HG03103 (cell line): ENCODE data around the gene TMPRSS3.

Source experiments
- ATAC-seq: cut with Tn5 transposase; IDR thresholded peaks from one replicate; pipeline ENCODE4 v1.9.1; 2021; ENCODE audit warnings: low read depth; ENCODE audit not compliant: unreplicated experiment

Gene TMPRSS3

DNA sequence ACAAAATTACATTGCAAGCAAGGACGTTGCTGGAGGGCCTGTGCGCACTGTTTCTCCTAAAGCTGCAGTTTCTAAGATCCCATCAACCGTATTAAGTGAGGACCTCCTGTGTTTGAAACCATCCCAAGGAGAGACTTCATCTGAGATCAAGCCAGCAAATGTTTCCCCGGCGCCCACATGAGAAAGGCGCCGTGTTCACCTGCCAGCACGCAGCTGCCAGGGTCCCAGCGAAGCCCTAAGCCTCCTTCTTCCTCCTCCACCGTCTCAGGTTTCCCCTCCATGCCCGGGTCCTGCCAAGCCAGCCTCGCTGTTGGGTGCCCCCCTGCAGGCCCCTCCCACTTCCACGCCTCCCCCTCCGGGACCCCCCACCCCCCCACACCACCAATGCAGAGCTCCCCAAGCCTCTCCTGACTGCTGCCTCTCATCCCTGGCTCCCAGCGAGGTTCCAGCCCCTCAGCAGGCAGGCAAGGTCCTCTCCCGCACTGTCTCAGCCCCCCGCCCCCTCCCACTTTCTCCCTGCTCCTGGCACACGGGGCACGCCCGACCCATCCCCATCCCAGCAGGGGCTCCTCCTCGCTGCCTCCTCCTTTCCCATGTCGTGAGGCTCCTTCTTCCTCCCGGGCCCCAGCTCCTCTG lies 20.9 kb downstream of the TMPRSS3 start:
- ATAC-seq = no peak

DNA sequence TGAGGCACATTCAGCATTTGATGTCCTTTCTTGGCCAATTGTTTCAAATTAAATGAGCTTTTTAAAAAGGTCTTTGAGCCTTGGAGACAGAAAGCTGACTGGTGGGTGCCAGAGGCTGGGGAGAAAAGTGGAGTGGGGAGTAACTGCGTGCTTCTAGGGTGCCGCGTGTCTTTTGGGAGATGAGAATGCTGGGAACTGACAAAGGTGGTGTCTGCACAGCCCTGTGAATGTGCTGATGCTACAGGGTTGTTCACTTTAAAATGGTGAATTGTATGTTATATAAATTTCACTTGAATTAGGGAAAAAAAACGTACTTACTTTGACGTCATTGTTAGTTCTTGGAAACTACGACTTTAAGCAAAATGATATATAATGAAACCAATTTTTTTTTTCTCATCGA lies 21.4 kb downstream of the TMPRSS3 start:
- ATAC-seq = no peak

DNA sequence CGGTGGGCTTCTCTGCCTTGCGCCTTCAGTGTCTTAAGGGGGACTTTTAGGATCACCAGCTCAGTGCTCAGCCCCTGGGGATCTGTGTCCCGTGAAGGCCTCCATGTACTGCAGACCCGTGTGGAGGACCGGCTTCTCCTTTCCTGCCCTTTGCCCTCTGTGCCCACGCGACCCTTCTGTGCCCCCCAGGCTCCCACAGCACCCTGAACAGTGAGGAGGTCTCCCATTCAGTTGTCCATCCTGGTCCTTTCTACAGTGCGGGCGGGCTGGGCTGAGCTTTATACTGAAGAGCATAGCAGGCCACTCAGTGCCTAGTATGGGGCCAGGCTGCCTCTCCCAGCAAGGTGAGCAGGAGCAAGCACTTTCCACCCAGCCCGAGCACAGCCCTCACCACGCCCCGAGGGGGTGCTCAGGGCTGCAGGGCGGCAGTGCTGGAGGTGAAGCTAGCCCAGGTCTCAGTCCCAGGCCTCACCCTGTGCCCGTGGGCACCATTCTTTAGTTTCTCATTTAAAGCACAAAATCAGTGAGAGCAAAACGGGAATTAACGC lies 21.9 kb downstream of the TMPRSS3 start:
- no peak for ATAC-seq

DNA sequence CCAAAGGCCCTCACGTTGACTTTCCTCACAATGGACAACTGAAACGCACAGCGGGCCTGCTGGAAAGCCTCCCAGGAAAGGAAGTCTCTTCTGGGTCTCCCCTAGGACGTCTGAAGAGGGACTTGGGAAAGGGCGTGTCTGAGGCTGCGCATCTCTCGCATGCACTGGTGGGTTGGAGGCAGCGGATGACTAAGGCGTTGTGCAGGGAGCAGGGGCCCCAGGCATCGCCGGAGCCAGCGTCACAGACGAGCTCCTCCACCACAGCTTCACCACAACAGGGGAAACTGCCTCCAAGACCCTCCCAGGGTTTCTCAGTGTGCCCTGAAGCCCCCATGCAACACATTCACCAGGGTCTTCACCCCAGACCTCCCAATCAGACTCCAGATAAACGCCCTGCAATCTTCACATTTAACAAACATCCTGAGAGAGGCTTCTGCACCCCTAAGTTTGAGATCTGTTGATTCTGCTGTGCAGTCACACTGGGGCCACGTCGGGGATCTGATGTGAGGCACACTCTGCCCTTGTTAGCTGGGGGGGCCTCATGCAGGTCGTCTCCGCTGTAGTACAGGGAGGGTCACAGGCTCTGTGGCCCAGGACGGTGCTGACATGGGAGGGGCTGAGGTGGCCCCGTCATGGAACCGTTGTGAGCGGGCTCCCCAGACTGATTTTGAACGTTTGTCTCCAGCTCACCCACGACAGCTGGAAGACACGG lies 22.5 kb downstream of the TMPRSS3 start:
- ATAC-seq = no peak

DNA sequence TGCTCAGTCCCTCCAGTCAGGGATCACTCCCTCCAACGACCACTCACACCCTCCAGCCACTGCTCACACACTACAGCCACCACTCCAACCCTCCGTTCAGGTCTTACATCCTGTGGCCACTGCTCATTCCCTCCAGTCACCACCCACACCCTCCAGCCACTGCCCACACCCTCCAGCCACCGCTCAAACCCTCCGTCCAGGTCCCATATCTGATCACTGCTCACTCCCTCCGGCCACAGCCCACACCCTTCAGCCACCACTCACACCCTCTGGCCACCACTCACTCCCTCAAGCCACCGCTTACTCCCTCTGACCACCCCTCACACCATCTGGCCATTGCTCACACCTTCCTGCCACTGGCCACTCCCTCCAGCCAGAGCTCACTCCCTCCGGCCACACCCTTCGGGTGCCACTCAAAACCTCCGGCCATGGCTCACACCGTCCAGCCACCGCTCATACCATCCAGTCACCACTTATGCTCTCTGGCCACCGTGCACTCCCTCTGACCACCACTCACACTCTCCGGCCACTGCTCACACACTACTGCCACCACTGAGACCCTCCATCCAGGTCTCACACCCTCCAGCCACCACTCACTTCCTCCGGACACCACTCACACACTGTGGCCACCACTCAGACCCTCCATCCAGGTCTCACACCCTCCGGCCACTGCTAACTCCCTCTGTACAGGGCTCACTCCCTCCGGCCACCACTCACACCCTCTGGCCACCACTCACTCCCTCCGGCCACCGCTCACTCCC lies 24.8 kb downstream of the TMPRSS3 start:
- no peak for ATAC-seq

DNA sequence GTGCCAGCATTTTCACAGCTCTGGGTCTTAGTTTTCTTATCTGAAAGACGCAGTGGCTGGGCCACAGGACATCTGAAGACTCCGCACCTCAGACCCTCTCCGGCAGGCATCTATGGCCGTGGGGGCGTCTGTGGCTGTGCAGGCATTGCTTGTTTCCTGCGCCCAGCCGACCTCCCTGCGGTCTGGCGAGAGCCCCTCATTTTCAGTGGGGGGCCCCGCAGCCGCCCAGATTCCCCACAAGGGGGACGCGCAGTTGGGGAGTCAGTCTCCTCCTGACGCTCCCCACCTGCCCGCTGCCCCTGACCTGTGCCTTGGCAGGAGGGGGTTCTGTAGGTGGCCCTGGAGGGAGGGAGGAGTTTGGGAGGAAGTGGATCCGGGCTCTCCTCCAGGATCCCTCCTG lies 26.0 kb downstream of the TMPRSS3 start:
- ATAC-seq = no peak

DNA sequence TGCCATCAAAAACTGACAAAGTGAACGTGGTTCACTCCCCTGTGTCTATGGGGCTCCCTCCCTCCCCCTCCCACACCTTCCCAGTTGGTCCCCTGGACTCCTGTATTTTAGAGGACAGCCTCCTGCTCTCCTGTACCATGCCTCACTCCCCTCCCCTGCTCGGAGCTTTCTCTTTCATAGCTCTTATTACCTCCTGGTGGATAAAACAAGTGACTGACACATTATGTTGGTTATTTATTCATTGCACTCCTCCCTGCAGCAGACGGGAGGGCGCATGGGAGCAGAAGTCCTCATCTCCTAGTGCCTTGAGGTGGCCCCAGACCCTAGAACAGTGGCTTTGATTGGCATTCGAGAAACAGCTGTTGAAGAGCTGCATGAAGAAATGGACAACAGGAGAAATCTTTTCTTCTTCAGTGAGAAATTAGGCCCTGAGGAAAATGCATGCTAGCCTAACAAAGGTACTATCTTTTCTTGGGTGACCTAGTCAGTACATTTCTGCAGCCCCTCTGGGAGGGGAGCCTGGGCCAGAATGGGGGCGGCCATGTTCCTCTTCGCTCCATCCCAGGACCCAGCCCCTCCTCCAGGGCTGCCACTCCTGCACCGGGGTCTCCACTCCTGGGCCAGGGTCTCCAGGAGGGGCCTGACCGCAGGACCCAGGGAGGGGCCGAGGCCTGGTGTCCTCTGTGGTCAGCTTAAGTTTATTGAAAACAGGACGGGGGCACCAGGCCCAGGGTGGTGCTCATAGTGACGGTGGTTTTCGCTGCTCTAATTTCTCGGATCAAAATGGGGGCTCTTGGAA lies 28.3 kb downstream of the TMPRSS3 start:
- no peak for ATAC-seq

DNA sequence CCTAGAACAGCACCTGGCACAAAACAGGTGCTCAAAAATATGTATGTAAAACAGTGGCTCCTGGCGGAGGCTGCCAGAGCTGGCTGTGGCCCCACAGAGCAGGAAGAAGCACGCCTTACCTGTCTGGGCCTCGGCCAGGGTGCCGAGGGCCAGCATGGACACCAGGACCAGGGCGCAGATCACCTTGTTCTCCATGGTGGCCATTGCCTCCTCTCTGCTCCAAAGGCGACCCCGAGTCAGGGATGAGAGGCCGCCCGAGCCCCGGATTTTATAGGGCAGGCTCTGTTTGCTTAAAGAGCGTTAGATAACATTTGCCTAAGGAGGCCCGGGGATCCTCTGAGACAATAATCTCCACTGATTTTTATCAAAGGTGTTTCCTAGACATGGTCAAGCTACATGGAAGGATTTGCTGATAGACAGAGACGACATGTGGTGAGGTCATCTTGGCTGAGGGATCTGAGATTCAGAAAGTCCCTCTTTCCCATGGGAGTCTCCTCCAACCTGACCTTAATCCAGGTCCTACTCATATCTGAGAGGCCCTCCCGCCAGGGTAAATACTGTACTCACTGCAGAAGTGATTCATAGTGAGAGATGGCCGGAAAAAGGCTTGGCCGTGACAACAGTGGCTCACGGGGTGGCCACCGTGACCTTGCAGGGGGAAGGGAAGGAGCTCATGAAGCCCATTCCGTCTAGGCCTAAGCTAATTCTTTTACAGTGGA lies 29.4 kb downstream of the TMPRSS3 start, which contains the start of gene TFF1:
Gene TFF1, minus strand, starts transcription at position 244 of the 719 bp plus-strand sequence. Its CDS starts 40 bp downstream, at position 204.
- ATAC-seq = no peak

DNA sequence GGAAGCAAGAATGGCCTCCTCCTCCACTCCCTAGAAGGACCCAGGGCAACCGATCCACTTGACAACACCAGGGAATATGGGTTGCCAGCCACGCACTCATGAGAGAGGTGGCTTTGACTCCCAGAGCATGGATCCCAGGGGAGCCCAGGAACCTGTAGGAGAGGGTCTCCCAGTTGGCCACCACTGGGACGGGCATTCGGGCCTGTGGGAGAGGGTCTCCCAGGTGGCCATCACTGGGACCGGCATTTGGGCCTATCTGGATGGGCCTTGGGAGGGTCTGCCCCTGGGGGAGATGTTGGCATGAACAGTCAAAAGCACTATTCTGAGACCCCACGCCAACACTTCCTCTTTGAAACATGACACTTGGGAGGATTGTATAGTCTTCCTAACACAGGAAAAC lies 30.1 kb downstream of the TMPRSS3 start:
- ATAC-seq = no peak

DNA sequence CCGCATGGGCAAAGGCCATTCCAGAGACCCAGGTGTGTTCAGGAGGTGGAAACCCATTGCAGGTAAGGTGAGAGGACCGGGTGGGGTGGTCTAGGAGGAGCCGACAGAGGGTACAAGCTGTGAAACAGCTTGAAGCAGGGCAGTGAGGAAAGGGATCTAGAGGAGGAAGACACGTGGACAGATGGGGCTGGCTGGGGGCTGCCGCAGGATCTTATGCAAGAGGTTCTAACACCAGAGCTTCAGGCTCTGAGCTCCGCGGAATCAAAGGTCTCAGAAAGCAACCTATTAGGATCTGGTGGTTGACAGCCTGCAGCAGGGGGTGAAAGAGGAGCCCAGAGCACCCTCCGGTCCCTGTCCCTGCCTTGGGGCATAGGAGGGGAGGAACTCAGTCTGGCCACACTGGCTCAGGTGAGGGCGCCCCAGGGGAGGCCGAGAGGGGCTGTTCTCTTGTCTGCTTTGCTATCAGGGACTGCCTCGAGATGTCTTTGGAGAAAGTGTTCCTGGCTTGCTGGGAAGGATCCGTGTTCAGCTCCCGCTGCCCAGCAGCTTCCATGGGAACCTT lies 31.5 kb downstream of the TMPRSS3 start:
- ATAC-seq = no peak

DNA sequence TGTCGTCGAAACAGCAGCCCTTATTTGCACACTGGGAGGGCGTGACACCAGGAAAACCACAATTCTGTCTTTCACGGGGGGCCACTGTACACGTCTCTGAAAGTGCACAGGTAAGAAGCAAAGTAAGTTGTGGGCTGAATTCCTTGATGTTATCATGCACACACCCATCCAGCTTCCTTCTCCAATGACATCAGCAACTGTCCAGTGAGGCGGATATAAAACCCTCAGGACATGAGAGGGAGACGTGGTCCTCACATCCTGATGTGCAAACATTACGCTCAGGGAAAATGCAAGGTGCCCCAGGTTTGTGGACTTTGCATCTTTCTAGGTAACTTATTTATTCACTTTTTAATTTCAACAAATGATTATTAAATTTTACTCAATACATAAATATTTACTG lies 32.5 kb downstream of the TMPRSS3 start:
- ATAC-seq = no peak

DNA sequence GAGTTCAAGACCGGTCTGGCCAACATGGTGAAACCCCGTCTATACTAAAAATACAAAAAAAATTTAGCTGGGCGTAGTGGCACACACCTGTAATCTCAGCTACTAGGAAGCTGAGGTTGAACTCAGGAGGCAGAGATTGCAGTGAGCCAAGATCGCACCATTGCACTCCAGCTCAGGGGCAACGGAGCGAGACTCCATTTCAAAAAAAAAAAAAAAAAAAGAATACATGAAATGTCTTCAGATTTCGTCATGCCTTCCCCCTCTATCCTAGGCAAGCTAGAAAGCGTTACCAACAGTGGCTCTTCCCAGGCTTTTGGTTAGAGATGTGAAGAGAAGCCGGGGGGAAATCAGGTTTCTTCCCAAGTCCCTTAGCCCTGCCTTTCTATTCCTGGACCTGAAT lies 33.2 kb downstream of the TMPRSS3 start:
- no peak for ATAC-seq

DNA sequence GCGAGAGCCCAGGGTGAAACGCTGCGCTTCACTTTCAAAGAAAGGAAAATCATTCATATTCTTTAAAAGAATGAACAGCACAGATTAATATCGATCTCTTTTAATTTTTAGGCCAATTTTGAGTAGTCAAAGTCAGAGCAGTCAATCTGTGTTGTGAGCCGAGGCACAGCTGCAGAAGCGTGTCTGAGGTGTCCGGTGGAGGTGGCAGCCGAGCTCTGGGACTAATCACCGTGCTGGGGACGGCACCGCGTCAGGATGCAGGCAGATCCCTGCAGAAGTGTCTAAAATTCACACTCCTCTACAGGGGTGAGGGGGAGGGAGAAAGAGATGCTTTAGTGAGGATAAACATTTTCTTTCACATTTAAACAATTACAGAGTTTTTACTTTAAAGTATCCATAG lies 33.7 kb downstream of the TMPRSS3 start:
- no peak for ATAC-seq

DNA sequence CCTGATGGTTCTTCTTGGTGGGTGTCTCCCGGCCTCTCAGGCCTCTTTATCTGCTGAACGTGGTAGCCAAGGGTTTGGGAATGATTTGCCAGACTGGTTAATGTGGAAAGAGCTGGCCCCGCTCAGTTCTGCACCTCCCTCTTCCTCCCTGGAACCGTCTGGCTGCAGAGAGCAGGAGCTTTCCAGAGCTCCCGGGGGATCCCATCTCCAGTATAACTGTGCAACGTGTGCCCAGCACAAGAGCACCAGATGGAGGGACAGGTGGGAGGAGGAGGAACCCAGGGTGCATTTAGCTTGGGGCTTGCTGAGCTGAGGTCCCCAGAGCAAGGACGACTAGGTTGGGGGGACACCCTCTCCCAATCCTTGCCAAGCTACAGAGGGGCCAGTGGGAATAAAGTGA lies 34.6 kb downstream of the TMPRSS3 start:
- no peak for ATAC-seq

DNA sequence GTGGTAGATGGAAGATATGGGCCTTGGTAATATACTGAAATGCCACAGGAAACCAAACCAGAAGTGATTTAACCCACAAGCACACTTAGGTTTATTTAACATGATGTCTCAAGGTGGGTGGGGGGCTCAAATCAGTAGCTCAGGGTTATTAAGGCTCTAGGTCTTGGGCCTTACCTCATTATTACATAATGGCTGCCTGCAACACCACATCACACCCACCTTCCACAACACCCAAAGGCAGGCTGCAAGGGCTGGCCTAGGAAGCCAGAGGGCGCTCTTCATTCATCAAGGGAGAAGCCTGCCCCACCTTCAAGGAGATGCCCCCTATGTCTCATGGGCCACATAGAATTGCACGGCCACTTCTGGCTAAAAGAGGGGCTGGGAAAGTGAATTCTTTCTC lies 35.5 kb downstream of the TMPRSS3 start:
- no peak for ATAC-seq

DNA sequence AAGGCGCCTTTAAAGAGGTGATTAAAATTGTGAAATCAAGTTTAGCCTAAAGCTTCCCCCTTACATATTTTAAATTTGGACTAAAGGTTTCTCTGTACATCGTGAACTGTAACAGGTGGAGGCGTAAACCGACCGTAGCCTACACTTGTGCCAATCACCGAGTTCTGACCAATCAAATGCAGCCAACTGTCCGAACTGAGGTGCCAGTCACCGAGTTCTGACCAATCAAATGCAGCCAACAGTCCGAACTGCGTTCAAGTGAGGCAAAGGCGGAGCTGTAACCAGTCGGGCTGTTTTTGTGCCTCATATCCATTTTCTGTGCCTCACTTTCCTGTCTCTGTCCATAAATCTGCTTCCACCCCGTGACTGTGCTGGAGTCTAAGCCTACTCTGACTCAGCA lies 36.9 kb downstream of the TMPRSS3 start:
- no peak for ATAC-seq

DNA sequence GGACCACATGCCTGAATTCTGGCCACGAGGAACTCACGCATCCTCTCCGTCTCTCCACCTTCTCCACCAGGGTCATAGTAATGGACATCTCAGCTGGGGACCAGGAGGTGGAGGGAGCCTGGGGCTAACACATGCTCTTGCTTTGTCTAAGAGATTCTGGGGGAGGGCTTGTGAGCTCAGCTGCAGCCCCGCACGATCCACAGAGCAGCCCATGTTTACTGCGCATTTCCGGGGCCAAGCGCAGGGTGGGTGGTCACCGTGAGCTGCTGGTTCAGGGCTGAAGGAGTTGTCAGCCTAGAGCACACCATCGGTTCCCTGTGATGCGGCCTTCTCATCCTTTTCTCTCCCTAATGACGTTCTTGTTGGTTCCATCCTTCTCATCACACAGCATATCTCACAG lies 37.6 kb downstream of the TMPRSS3 start:
- no peak for ATAC-seq

DNA sequence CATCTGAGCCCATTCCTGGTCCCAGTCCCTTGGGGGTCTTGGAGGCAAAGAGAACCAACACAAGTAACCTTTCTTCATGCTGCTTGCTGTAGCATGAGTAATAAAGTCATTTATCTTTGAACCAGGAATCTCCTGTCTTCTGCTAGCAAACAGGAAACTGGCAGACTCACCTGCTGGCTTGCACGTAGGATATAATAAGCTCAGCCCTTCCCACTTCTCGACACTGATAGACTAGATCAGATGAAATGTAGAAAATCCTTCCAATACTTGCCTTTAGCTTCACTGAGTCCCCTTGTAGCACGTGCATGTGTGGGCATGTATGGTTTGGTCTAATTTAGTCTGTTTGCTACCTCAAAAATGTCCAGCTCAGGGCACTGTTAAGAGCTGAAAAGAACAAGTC lies 38.5 kb downstream of the TMPRSS3 start:
- ATAC-seq = no peak

DNA sequence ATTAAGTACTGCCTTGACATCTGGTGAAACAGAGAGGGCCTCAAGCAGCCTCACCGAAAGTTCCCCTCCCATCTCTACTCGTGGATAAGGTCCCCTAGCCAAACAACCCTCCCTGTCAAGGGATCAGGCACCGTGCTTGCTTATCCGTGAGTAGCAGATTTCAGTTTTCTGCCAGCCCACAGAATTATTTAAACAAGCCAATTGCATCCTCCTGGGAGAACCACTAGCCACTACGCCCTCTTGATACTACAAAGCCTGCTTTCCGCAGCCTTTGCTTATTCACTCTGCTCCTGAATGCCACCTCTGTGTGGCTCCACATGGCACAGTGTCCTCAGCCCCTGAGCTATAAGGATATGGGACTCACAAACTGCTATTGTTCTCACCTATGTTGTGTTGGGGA lies 39.2 kb downstream of the TMPRSS3 start:
- ATAC-seq = no peak

DNA sequence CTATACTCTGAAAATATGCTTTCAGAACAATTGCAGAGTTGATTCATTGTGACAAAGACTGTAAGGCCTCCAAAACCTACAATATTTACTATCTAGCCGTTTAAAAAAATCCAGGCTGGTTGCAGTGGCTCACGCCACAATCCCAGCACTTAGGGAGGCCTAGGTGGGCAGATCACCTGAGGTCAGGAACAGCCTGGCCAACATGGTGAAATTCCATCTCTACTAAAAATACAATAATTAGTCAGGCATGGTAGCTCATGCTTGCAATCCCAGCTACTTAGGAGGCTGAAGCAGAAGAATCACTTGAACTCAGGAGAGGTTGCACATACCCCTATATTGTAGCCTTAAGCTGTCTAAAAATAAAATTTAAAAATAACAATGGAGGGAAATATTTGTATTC lies 39.8 kb downstream of the TMPRSS3 start:
- no peak for ATAC-seq
